Adrenal gland (tissue), 5 donors: Measurements from ENCODE around the gene NKPD1.

Source experiments
- POLR2A ChIP-seq, 2 donors: fragments of 450-650 bp; IDR thresholded peaks; one replicate each; pipeline ENCODE4 v1.6.1; 2017; ENCODE audit warnings: antibody characterized with exemption in 2 of 2, mild to moderate bottlenecking in 2 of 2, moderate library complexity in 1 of 2
- TF ChIP-seq, protein P1 (sequence below), 6 experiments: fragments of 450-650 bp in 4 of 6; fragments of 200-600 bp in 2 of 6; sonication (generic) in 1 of 6; IDR thresholded peaks; 1 replicate in 5 of 6; 2 replicates in 1 of 6; pipeline versions ENCODE4 v1.5.1 to v1.8.0; 2016 to 2021; ENCODE audit warnings: antibody characterized with exemption in 6 of 6, mild to moderate bottlenecking in 2 of 6, moderate library complexity in 1 of 6
- donor health status: DM: no; HTN: no; CAD: no.

DNA sequence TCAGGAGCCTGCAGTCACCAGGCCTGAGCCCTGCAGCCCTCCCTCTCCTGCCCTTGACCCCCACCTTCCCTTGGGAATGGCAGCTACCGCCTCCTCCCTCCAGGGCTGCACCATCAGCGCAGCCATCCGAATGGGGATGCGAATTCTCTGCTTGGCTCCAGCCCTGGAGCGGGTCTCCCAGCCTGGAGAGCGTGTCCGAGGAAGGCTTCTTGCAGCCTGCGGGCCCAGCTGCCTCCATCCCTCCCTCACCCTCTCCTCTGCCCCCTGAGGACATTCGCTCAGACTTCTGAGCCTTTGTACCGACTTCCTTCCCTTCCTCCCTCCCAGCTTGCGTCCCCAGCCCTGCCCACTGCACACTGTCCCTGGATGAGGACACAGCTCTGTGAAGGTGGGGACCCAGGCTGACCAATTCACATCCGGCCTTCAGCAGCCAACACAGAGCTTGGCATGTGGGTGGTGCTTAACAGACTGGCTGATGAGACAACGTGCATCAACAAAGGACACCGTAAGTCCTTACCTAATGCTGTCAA is 6.0 kb upstream of the NKPD1 start:
- TF ChIP-seq, protein P1, sequence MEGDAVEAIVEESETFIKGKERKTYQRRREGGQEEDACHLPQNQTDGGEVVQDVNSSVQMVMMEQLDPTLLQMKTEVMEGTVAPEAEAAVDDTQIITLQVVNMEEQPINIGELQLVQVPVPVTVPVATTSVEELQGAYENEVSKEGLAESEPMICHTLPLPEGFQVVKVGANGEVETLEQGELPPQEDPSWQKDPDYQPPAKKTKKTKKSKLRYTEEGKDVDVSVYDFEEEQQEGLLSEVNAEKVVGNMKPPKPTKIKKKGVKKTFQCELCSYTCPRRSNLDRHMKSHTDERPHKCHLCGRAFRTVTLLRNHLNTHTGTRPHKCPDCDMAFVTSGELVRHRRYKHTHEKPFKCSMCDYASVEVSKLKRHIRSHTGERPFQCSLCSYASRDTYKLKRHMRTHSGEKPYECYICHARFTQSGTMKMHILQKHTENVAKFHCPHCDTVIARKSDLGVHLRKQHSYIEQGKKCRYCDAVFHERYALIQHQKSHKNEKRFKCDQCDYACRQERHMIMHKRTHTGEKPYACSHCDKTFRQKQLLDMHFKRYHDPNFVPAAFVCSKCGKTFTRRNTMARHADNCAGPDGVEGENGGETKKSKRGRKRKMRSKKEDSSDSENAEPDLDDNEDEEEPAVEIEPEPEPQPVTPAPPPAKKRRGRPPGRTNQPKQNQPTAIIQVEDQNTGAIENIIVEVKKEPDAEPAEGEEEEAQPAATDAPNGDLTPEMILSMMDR (IDR thresholded peaks at IDR 0.05): no peak
- no peak for TF ChIP-seq POLR2A (IDR thresholded peaks at IDR 0.05)
